OCI-LY1 (cell line): ENCODE results near the gene ASCC1.

Experiments
- H2AFZ ChIP-seq: fragments of 200-600 bp; sonication (generic), shearing (Covaris generic); 2 replicates; pipeline ENCODE4 v1.6.0; 2014; ENCODE audit warnings: antibody characterized with exemption, mild to moderate bottlenecking, low read length
- H3F3A ChIP-seq: fragments of 200-600 bp; sonication (generic), shearing (Covaris generic); 2 replicates; pipeline ENCODE4 v1.6.0; 2014; ENCODE audit warnings: mild to moderate bottlenecking, antibody characterized with exemption, low read length, moderate library complexity; ENCODE audit not compliant: insufficient read depth
- H3K27ac ChIP-seq: fragments of 200-600 bp; sonication (generic); 2 replicates; pipeline ENCODE4 v1.5.1; 2014; ENCODE audit warnings: low read length, mixed run types, mild to moderate bottlenecking, low read depth; ENCODE audit not compliant: poor library complexity, severe bottlenecking
- H3K27me3 ChIP-seq: fragments of 200-600 bp; sonication (generic); 2 replicates; pipeline ENCODE4 v1.6.0; 2014; ENCODE audit warnings: antibody characterized with exemption, mild to moderate bottlenecking, low read length, moderate library complexity; ENCODE audit not compliant: insufficient read depth
- H3K36me3 ChIP-seq: fragments of 200-600 bp; sonication (generic); 2 replicates; pipeline ENCODE4 v1.6.1; 2014; ENCODE audit warnings: mild to moderate bottlenecking, antibody characterized with exemption, low read length, moderate library complexity, mixed read lengths; ENCODE audit not compliant: insufficient read depth
- H3K4me1 ChIP-seq: fragments of 200-600 bp; sonication (generic); 2 replicates; pipeline ENCODE4 v1.5.1; 2014; ENCODE audit warnings: mild to moderate bottlenecking, low read length, moderate library complexity; ENCODE audit not compliant: insufficient read depth, severe bottlenecking
- H3K4me2 ChIP-seq: fragments of 200-600 bp; sonication (generic), shearing (Covaris generic); 2 replicates; pipeline ENCODE4 v1.6.1; 2014; ENCODE audit warnings: low read length
- H3K4me3 ChIP-seq: fragments of 200-600 bp; sonication (generic); 2 replicates; pipeline ENCODE4 v1.5.1; 2014; ENCODE audit warnings: low read length, low read depth, mild to moderate bottlenecking, mixed read lengths; ENCODE audit not compliant: poor library complexity, severe bottlenecking
- H3K79me2 ChIP-seq: fragments of 200-600 bp; shearing (Covaris generic); 2 replicates; pipeline ENCODE4 v1.6.1; 2016; ENCODE audit warnings: mixed run types, low read length, mixed read lengths; ENCODE audit not compliant: insufficient read depth
- H3K9ac ChIP-seq: fragments of 200-600 bp; sonication (generic), shearing (Covaris generic); 2 replicates; pipeline ENCODE4 v1.6.1; 2014; ENCODE audit warnings: mild to moderate bottlenecking, low read length, mixed read lengths
- H3K9me2 ChIP-seq: fragments of 200-600 bp; sonication (generic), shearing (Covaris generic); 2 replicates; pipeline ENCODE4 v1.6.1; 2014; ENCODE audit warnings: low read depth, mild to moderate bottlenecking, low read length, mixed read lengths
- H3K9me3 ChIP-seq: fragments of 200-600 bp; shearing (Covaris generic); 2 replicates; pipeline ENCODE4 v1.6.1; 2014; ENCODE audit warnings: low read length, mixed read lengths
- H4K20me1 ChIP-seq: fragments of 200-600 bp; sonication (generic), shearing (Covaris generic); 2 replicates; pipeline ENCODE4 v1.6.0; 2016; ENCODE audit warnings: mild to moderate bottlenecking, low read length; ENCODE audit not compliant: insufficient read depth
- EZH2 ChIP-seq: fragments of 200-600 bp; sonication (generic), shearing (Covaris generic); IDR thresholded peaks from 2 replicates; pipeline ENCODE4 v1.8.0; 2017; ENCODE audit warnings: borderline replicate concordance, mixed run types, mild to moderate bottlenecking, antibody characterized with exemption, low read length, moderate library complexity, mixed read lengths
- TF ChIP-seq, protein P1 (sequence below): fragments of 200-600 bp; sonication (generic), shearing (Covaris generic); IDR thresholded peaks from 2 replicates; pipeline ENCODE4 v1.5.1; 2017; ENCODE audit warnings: mild to moderate bottlenecking, antibody characterized with exemption, low read length, moderate library complexity, mixed read lengths

Gene ASCC1

DNA sequence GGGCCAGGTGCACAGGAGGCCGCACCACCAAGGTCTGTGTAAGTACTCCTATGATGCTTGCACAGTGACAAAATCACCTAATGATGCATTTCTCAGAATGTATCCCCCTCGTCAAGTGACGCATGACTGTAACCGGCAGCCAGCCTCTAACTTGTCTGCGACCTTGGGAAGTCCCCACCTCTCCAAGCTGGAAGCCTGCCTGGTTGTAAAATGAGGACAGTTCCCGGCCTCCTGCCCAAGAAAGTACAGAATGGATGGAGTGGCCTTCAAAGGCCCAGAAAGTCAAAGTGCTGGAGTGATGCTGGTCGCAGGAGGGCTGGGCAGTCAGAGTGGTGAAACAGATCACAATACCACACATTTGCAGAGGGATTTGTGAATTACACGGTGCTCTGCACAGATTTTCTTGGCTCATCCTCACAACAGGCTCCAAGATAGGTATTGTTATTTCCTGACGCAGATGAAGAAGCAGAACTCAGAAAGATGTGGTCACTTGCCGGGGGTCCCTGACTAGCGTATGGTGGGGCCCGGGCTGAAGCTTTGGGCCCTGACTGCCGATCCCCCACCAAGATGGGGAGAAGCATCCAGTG is 150.5 kb downstream of the ASCC1 start:
- Histone ChIP-seq H3K4me2 (no peak overlapping the region), H3K9me3 (no peaks in the 10 kb centered on the region), H3K27ac (no peak overlapping the region), H3K9me2 (no peaks in the 10 kb centered on the region), H3K79me2 (no peaks in the 10 kb centered on the region), H3K4me1 (no peaks in the 10 kb centered on the region), H2AFZ (no peak overlapping the region), H3K9ac (no peak overlapping the region), H3K36me3 (peaks cover 55% of the 10 kb centered on the region), H3F3A (no peaks in the 10 kb centered on the region), H3K4me3 (no peak overlapping the region), H4K20me1 (no peaks in the 10 kb centered on the region), H3K27me3 (no peaks in the 10 kb centered on the region)
- TF ChIP-seq EZH2 = no peak
- TF ChIP-seq, protein P1, sequence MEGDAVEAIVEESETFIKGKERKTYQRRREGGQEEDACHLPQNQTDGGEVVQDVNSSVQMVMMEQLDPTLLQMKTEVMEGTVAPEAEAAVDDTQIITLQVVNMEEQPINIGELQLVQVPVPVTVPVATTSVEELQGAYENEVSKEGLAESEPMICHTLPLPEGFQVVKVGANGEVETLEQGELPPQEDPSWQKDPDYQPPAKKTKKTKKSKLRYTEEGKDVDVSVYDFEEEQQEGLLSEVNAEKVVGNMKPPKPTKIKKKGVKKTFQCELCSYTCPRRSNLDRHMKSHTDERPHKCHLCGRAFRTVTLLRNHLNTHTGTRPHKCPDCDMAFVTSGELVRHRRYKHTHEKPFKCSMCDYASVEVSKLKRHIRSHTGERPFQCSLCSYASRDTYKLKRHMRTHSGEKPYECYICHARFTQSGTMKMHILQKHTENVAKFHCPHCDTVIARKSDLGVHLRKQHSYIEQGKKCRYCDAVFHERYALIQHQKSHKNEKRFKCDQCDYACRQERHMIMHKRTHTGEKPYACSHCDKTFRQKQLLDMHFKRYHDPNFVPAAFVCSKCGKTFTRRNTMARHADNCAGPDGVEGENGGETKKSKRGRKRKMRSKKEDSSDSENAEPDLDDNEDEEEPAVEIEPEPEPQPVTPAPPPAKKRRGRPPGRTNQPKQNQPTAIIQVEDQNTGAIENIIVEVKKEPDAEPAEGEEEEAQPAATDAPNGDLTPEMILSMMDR = no peak

DNA sequence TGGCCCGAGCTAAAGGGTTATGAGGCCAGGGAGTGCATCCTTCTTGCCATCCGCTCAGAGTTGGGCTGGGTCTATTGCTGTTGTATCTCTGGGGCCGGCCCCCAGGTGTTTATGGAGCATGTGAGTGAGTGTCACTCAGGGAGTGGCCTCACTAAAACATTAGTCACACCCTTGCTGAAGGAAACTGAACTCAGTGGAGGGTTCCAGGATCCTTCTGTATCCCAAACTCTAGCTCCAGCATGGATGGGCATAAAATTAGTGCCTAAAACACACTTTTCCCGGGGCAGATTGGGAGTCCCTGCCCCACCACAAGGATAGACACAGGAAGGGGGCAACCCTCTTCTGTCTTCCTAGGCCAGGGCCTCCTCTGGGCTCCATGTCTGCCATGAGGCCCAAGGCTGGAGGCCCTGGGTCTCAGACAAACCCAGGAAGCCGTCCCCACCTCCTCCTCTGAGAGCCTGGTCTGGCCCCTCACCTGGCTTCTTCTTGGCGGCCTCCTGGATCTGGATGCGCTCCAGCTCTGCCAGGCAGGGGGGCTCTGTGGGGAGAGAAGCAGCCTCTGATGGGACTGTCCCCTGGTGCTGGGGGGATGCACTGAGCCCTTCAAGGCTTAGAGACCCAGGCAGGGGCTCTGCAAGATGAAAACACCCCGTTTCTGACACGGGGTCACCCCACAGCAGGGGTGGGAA is 152.2 kb downstream of the ASCC1 start:
- H4K20me1 ChIP-seq = no peaks in the 10 kb centered on the region
- H3K36me3 ChIP-seq = peaks cover 48% of the 10 kb centered on the region
- no peaks in the 10 kb centered on the region for H3K79me2 ChIP-seq
- H3K4me2 ChIP-seq = no peak overlapping the region
- no peaks in the 10 kb centered on the region for H3K9me2 ChIP-seq
- no peak overlapping the region for H2AFZ ChIP-seq
- H3K4me3 ChIP-seq = no peak overlapping the region
- H3F3A ChIP-seq = no peaks in the 10 kb centered on the region
- H3K4me1 ChIP-seq = no peaks in the 10 kb centered on the region
- no peak overlapping the region for H3K9ac ChIP-seq
- no peaks in the 10 kb centered on the region for H3K27me3 ChIP-seq
- no peaks in the 10 kb centered on the region for H3K9me3 ChIP-seq
- no peak overlapping the region for H3K27ac ChIP-seq
- TF ChIP-seq, protein P1 = no peak
- TF ChIP-seq EZH2 = no peak

DNA sequence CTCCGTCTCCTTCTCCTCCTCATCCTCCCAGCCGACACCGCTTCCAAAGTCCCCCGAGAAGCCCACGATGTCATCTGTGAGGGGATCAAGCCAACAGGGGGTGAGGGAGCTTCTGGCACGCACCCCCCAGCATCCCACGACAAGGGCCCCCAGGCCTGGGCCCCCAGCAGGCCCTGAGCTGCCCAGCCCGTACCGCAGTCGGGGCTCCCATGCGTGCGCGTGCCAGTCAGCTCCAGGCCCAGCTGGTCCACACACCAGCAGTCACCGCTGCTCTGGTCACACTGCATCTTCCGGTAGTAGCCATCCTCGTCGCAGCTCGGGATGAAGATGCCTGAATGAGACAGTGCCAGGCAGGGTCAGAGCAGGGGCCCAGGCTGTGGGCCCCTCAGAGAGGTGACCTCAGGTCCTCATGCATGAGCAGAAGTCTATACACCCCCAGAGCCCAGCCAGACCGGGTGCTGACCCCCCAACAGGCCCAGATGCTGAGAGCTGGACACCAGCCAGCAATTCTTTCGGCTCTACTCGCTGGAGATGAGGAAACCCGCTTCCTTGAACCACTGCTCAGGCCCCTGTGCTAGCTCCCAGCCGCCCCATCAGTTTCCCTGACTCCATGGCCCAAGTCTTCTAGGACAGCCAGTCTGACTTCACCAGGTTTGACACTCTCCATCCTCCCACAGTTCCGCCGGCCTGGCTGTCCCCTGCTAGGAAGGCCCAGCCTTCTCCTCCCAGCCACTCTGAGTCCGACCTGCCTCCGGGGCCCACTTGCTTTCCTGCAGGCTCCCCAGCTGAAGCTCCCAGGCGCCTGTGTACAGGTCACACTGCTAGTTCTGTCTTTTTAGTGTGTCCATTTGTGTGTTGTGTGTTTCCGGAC is 153.0 kb downstream of the ASCC1 start:
- no peaks in the 10 kb centered on the region for H4K20me1 ChIP-seq
- H3K4me3 ChIP-seq = no peak overlapping the region
- H3K27me3 ChIP-seq = no peaks in the 10 kb centered on the region
- no peak overlapping the region for H2AFZ ChIP-seq
- no peak overlapping the region for H3K9ac ChIP-seq
- no peaks in the 10 kb centered on the region for H3K9me3 ChIP-seq
- TF ChIP-seq EZH2 = no peak
- TF ChIP-seq, protein P1 = no peak
- peaks cover 48% of the 10 kb centered on the region for H3K36me3 ChIP-seq
- H3K27ac ChIP-seq = no peak overlapping the region
- H3F3A ChIP-seq = no peaks in the 10 kb centered on the region
- H3K9me2 ChIP-seq = no peaks in the 10 kb centered on the region
- no peaks in the 10 kb centered on the region for H3K79me2 ChIP-seq
- no peaks in the 10 kb centered on the region for H3K4me1 ChIP-seq
- H3K4me2 ChIP-seq = no peak overlapping the region
